TTC549 (cell line): ENCODE data around the gene PGBD1.

Source experiments
- FAIRE-seq: peaks from 2 replicates; lab custom pipeline; 2012; peaks lifted over from hg19 to GRCh38; lab: Jason Lieb, UNC

The PGBD1 gene

DNA sequence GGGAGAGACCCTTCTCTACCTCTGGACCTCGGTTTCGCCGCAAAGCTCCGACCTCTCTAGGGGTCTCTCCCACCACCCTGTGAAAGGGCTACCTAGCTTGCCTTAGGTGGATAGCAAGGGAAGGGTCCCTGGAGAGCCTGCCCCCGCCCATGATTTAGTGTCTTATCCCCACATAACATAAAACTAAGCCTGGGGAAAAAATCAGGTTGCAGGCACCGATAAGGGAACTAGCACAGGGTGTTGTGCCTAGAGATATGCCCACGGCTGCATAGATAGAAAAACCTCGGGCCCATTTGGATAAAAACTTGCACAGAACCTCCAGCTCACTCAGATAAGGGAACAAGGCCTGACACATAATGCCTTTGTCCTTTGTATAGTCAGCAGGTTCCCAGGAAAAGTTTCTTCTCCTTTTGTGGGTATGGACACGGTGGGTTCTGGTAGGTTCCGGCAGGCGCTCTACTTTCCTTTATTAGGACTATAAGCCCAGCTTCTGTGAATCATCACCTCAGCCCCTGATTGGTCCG is 53.7 kb downstream of the PGBD1 start:
- no peak for FAIRE-seq

DNA sequence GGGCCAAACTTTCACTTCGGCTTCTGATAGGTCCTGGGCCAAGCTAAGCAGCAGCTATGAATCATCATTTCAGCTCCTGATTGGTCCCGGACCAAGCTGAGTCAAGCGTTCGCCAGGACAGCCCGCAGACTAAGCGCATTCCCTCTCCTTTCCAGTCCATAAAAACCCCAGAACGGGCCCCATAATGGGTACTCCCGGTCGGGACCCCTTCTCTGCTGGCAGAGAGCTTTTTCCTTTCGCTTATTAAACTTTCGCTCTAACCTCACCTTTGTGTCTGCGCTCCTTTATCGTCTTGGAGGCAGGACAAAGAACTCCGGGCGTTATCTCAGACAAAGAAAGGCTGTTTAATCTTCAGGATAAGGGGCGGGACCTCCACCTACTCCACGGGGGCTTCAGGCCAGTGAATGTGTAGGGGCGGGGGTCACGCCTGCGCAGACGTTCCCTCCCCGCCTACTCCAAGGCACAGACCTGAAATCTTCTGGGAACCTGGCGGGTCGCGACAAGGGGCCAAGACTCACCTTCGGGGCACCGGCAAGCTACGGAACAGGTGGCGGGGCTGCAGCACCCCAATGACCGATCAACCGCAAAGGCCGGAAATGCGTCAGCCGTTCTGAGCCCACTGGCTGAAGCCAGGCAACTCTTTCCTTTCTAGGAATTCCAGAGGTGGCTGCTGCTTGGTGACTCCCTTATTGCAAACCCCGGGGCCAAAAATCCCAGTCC is 54.4 kb downstream of the PGBD1 start, which contains the start of gene ZSCAN31:
ZSCAN31 (minus strand) TSS at position 585 of the 720 bp plus-strand sequence. CDS start 6,465 bp downstream, outside the sequence.
- FAIRE-seq: no peak

DNA sequence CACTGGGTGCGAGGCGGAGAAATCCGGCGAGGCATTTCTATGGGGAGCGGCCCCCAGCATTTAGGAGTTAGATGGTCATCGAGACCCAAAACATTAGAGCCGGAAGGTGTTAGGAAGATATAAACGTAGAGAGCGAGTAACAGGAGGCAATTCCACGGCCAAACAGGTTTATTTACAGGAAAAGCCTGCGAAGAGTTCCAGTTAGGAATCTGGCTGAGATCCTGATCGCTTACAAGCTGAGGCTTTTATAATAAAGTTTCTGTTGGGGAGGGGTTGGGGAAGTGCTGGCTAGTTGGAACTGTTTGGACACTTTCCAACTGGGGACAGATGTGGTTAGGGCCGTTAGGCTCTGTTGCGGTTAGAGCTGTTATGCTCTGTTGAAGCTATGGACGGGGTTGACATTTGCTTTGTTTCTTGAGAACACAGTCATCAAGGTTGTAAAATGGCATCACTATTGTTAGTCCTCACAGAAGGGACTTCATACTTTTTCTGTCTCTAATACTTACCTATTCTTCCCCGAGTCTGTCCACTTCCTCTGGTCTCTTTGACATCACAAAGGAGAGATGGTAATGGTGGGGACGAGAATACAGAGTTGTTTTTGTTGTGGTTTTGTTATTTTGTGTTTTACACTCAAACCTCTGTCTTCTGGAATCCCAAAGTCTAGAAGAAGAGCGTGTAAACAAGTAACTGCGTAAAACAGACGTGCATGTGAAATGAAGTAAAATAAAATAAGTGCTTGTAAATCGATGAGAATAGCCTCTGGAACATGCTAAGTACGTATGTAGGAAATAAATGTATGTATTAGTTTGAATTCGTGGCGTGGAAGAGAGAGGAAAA is 55.1 kb downstream of the PGBD1 start:
- no peak for FAIRE-seq

DNA sequence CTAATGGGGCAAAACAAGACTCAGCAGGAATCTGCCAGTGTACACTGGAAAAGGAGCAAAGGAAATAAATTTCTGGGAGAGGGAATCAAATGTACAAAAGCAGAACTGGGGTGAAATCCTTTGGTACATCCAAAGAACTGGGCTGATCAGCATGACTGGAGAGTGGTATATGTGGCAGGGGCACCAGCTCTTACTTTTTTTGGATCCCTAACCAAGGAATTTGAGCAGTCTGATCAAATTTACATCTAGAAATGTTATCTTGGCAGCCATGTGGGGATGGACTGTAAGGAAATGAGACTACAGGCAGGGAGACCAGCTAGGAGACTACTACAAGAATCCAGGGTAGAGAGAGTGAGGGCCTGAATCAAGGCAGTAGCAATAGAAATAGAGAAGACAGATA is 55.7 kb downstream of the PGBD1 start:
- FAIRE-seq: no peak

DNA sequence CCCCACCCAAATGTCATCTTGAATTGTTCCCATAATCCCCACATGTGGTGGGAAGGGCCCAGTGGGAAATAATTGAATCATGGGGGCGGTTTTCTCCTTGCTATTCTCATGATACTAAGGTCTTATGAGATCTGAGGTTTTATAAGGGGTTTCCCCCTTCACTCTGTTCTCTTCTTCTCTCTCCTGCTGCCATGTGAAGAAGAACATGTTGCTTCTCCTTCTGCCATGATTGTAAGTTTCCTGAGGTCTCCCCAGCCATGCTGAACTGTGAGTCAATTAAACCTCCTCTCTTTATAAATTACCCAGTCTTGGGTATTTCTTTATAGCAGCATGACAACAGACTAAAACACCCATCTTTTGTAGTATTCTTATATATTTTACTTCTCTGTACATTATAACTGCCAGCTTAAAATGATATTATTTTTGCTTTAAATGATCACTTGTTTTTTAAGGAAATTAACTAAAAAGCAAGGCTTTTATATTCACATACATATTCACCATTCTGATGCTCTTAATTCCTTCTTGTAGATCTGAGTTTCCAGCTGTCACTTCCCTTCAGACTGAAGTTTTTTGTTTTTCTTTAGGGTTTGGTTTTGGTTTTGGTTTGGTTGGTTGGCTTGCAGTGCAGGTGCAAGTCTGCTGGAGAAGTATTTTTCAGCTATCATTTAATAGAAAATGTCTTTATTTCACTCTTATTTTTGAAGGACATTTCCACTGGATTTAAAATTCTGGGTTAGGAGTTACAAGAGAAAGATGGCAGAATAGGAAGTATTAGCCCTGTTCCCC is 59.1 kb downstream of the PGBD1 start:
- no peak for FAIRE-seq

DNA sequence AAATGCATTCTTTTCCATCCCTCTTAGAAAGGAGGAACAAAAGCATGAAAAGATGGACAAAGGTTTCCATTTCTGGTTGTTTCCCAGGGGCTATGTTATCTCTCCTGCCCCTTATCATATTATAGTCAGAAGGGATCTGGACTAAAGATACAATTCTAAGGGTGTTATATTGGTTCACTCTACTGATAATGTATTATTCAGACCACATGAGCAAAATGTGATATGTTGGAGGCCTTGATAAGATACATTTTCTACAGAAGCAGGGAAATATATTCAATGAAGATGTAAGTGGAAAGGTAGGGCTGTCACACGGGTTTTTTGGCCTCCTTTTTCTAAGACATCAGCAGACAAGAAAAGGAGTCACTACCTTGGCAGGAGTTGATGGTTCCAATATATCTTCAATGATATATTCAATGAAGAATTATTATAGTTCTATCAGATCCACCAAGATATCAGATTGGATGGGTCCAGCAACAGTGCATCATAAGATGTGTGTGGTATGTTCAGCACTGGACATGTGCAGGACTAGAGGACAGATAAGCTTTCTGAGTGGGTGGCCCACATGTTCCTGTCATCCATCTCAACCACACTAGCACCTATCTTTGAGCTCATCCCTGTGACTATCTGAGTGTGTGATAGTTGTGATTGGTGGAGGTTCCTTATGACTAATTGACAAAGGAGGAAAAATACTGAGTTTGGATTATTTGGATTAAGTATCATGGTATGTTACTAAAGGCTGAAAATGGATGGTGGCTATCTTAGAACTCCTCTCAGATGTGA is 62.7 kb downstream of the PGBD1 start:
- FAIRE-seq: no peak

DNA sequence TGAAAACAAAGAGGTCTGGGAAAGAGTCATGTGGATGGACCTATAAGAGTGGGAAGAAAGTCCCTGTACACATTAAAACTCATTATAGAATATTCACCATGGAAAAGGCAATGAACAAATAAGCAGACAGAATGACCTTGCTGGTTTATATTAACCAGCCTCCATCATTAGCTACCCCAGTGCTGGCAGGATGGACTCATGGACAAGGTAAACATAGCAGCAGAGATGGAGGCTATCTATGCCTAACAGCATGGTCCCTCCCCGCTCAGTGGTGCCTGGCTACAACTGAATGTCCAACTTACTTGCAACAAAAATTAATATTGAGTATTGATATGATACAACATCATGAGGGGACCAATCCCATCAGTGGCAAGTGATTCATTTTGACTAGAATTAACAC is 63.8 kb downstream of the PGBD1 start:
- no peak for FAIRE-seq

DNA sequence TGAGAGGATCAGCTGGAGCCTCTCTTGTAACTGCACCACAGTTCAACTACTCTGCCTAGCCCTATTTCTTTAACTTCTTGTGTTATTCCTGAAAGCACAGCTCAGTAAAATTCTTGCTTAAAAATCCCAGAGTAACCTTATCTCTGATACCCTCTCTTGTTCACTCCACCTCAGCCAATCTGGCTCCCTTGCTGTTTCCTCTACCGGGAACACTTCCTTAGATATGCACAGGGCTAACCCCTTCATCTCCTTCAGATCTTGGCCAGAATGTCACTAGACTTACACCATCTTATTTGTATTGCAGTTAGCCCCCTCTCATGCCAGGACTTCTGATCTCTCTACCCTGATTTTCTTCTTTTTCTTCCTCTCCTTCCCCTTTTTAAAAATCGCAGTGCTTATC is 65.7 kb downstream of the PGBD1 start:
- FAIRE-seq: no peak

DNA sequence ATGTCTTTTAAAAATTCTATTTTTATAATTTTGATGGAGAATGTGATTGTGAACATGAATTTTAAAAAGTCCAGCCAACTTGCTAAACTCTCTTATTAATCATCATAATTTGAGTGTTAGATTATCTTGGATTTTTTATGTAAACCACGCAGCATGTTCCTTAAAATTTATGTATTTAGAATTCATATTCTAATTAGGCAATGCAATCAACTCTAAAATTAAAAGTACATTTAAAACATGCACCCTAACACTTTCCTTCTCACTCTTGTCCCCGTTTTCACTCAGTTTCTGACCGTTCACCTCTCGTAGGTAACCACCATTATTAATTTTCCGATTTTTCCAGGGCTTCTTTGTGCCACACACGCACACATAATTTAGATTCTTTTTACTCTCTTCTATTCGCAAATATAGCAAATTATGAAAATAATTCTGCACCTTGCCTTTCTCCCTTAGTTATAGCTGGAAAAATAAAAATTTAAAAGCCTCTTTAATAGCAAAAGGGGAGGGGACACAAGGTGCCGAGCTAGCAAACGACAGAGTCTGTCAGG is 68.0 kb downstream of the PGBD1 start:
- FAIRE-seq: no peak

DNA sequence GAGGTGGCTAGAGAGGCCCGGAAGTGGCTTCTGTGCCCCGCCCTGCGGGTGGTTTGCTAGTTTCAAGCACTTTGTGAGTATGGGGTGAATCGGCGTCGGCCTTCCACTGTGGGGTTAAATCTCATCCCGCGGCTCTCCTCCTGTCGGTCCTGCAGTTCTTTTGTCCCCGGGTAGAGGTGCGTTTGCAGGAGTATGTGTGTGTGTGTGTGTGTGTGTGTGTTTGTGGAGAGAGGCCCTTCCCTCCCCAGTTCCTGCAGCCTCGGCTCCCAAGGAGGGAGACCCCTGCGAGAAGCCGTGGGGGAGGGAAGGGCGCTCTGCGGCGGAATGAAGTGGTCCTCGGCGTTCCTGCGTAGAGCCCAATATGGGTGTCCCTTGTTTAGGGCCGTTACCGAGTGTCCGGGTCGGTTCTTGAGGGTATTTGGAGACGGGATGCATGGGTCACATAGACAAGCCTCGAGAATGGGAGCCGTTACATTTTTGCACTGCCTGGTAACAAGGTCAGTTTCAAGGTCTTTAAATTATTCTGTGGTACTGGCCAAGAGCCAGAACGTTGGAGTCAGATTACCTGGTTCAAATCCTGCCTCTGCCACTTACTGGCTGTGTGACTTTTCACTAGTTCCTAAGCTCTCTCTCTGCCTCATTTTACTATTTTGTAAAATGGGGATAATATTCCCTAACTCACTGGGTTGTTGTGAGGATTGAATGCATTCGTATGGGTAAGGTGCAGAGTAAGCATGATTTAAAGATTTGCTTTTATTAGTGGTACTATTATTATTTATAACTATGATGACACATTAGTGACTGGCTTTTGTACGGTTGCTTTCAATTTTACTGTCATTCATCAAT is 68.7 kb downstream of the PGBD1 start, which contains the start of gene ZKSCAN3:
ZKSCAN3 (plus strand) TSS at position 56 of the 846 bp plus-strand sequence. CDS start 9,640 bp downstream, outside the sequence.
- FAIRE-seq: no peak

DNA sequence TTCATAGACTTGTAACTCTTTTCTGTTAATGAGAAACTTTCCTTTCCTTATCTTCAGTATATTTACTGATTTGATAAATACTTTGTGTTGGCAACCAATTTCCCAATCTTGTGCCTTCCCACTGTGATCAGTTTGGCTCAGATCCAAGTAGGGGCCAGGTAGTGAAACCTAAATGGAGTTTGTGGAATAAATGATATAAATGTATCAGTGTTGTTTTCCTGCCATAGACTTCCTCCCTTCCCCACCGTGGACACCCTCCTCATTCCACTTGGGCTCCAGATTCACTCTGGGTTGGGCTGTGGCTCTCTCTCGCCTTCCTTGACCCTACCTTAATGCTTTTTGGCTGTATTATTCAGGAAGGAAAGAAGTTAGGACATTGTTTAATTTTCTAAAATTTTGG is 69.7 kb downstream of the PGBD1 start:
- FAIRE-seq: no peak

DNA sequence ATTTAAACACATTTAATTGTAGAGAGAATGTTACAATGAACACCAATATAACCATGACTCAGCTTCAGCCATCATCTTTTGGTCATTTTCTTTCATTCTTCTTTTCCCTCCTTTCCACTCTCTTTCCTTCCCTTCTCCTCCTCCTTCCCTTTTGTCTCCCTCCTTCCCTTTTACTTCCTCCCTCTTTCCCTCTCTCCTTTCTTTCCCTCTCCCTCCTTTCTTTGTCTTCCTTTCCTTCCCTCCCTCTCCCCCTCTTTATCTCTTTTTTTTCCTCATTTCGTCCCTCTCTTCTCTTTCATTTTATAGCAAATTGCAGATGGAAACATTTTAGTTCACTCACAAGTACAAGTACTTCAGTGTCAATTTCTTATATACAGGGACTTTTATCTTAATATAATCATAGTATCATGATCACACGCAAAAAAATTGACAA is 70.1 kb downstream of the PGBD1 start:
- no peak for FAIRE-seq
